Peyer's patch (tissue), 4 donors: ENCODE results near the gene PGGHG.

ENCODE experiments used
- CTCF ChIP-seq, 6 experiments: fragments of 450-650 bp in 4 of 6; fragments of 200-600 bp in 2 of 6; sonication (generic) in 1 of 6; IDR thresholded peaks; one replicate each; pipeline ENCODE4 v1.5.1; 2017 to 2019; ENCODE audit warnings: antibody characterized with exemption in 6 of 6, mild to moderate bottlenecking in 3 of 6, moderate library complexity in 1 of 6
- POLR2A ChIP-seq, 2 donors: fragments of 450-650 bp; IDR thresholded peaks; one replicate each; pipeline ENCODE4 v1.5.1; 2017; ENCODE audit warnings: antibody characterized with exemption in 2 of 2, mild to moderate bottlenecking in 2 of 2, moderate library complexity in 2 of 2

- no peak for TF ChIP-seq CTCF (IDR thresholded peaks at IDR 0.05)
- no peak for TF ChIP-seq POLR2A (IDR thresholded peaks at IDR 0.05)
These were observed 429 bp downstream of the PGGHG start for GRCh38 chr11:289398-289711.
